Suprapubic skin (tissue), 4 donors: ENCODE data around the gene RETREG2. TPM values are rescaled to one million over a fixed set of nuclear protein-coding genes. Genes with fewer than 3 reads are reported as not detected.

Experiments
- DNase-seq, 2 donors: peaks; one replicate each; pipeline ENCODE4 v3.0.0-alpha.2; 2019; ENCODE audit warnings: low spot score in 2 of 2
- H3K27ac ChIP-seq: fragments of 200-600 bp; sonication (generic); one replicate; pipeline ENCODE4 v1.5.1; 2019
- H3K27me3 ChIP-seq: fragments of 200-600 bp; sonication (generic); one replicate; pipeline ENCODE4 v1.5.1; 2019
- H3K36me3 ChIP-seq: fragments of 200-600 bp; sonication (generic); one replicate; pipeline ENCODE4 v1.5.1; 2019
- H3K4me1 ChIP-seq: fragments of 200-600 bp; sonication (generic); one replicate; pipeline ENCODE4 v1.5.1; 2019
- H3K4me3 ChIP-seq: fragments of 200-600 bp; sonication (generic); one replicate; pipeline ENCODE4 v1.5.1; 2019; ENCODE audit warnings: mild to moderate bottlenecking
- H3K9me3 ChIP-seq: fragments of 200-600 bp; sonication (generic); one replicate; pipeline ENCODE4 v1.5.1; 2019
- EP300 ChIP-seq: sonication (generic); formaldehyde crosslinking; IDR thresholded peaks from one replicate; pipeline ENCODE4 v1.6.1; 2017; ENCODE audit warnings: antibody characterized with exemption
- POLR2A ChIP-seq, 2 donors: fragments of 450-650 bp; IDR thresholded peaks; one replicate each; pipeline ENCODE4 v1.6.1; 2017; ENCODE audit warnings: antibody characterized with exemption in 2 of 2, mild to moderate bottlenecking in 2 of 2, moderate library complexity in 2 of 2
- POLR2AphosphoS5 ChIP-seq, 3 donors: sonication (generic); formaldehyde crosslinking; IDR thresholded peaks; one replicate each; pipeline ENCODE4 v1.6.1; 2017; ENCODE audit warnings: antibody characterized with exemption in 3 of 3
- WGBS: methylation state at CpG from one replicate; pipeline ENCODE4 v1.1.5; 2018; 5-methylcytosine and 5-hydroxymethylcytosine counted together
- total RNA-seq, 4 donors: library from RNA; depleted of rRNA; stranded (reverse); fragments of >200 nt; gene quantifications; one replicate each; pipeline ENCODE4 v1.1.0, GENCODE V29; 2016
- TF ChIP-seq, protein P1 (sequence below), 2 donors: fragments of 200-600 bp in 1 of 2; fragments of 450-650 bp in 1 of 2; sonication (generic) in 1 of 2; IDR thresholded peaks; one replicate each; pipeline ENCODE4 v1.5.1; 2016 to 2019; ENCODE audit warnings: antibody characterized with exemption in 2 of 2, mild to moderate bottlenecking in 1 of 2, moderate library complexity in 1 of 2

RETREG2 gene
- total RNA-seq: 100 to 1,000 TPM in 2 of 4 donors, 10 to 100 TPM in 2; 61.0 to 106 (median 91.9) TPM

GRCh38 chr2:219177552-219178376 lies at the start of gene RETREG2:
Gene RETREG2 (plus strand): TSS chr2:219178275. CDS start chr2:219178353, 78 bp downstream.
- peak; percentile 93 to 94 for DNase-seq
- TF ChIP-seq POLR2A (IDR thresholded peaks at IDR 0.05) (peak; percentile 66 to 94), POLR2AphosphoS5 (IDR thresholded peaks at IDR 0.05) (peak; percentile 84 to 93 (median 91)), EP300 (peak; percentile 20)
- TF ChIP-seq, protein P1, sequence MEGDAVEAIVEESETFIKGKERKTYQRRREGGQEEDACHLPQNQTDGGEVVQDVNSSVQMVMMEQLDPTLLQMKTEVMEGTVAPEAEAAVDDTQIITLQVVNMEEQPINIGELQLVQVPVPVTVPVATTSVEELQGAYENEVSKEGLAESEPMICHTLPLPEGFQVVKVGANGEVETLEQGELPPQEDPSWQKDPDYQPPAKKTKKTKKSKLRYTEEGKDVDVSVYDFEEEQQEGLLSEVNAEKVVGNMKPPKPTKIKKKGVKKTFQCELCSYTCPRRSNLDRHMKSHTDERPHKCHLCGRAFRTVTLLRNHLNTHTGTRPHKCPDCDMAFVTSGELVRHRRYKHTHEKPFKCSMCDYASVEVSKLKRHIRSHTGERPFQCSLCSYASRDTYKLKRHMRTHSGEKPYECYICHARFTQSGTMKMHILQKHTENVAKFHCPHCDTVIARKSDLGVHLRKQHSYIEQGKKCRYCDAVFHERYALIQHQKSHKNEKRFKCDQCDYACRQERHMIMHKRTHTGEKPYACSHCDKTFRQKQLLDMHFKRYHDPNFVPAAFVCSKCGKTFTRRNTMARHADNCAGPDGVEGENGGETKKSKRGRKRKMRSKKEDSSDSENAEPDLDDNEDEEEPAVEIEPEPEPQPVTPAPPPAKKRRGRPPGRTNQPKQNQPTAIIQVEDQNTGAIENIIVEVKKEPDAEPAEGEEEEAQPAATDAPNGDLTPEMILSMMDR (IDR thresholded peaks at IDR 0.05): peak in 1 of 2 donors; percentile 59
- Histone ChIP-seq H3K27me3 (no peaks in the 10 kb centered on the region), H3K4me1 (peaks cover 39% of the 10 kb centered on the region), H3K36me3 (peaks cover 57% of the 10 kb centered on the region), H3K9me3 (no peaks in the 10 kb centered on the region), H3K27ac (peak within 1 kb of the TSS; percentile 99), H3K4me3 (peak within 1 kb of the TSS; percentile 85)
- under 1% methylated on average over 29 of the region's 67 CpGs for WGBS

DNA sequence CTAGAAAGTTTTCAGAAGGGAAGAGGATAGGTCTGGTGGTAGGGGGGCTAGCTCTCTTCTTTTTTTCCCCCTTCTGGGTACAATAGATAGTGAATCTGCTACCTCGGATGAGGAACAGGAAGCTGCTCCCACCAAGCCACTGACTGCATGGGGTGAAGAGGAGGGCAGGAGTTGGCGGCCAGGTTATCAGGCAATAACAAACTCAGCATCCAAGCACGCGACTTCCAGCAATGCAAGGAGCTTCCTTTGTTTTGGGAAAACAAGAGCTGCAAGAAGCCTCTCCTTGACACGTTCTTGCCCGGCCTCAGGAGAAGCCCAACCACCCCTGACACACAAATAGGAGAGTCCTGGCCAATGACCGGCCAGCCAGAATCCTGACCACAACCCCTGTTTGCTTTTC lies 49.7 kb upstream of the RETREG2 start:
- no peaks in the 10 kb centered on the region for H3K9me3 ChIP-seq
- H3K27ac ChIP-seq: no peak overlapping the region
- TF ChIP-seq, protein P1 (IDR thresholded peaks at IDR 0.05): no peak
- TF ChIP-seq POLR2A (IDR thresholded peaks at IDR 0.05) (no peak), EP300 (no peak), POLR2AphosphoS5 (IDR thresholded peaks at IDR 0.05) (no peak)
- no peaks in the 10 kb centered on the region for H3K36me3 ChIP-seq
- H3K27me3 ChIP-seq: no peaks in the 10 kb centered on the region
- no peak overlapping the region for H3K4me3 ChIP-seq
- no peak for DNase-seq
- WGBS: 89% methylated on average over 5 of the region's 7 CpGs
- H3K4me1 ChIP-seq: peaks cover 32% of the 10 kb centered on the region

DNA sequence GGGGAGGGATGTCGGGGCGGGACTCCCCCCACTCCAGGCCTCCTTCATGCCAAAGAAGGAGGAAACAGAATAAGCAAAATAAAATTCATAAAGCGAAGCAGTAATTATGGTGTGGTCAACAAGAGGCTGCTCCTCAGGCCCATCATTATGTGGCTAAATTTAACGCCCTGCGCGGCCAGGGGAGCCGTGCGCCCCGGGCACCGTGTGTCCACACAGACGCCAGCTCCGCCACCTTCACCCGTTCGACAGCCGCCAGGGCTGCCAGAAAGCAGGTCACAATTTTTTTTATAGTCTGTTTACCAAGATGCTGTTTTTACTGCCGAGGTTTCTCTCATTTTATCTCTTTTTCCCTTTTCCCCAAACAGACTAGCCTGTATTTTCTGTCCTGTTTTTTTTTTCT lies 48.5 kb upstream of the RETREG2 start:
- Histone ChIP-seq H3K36me3 (no peaks in the 10 kb centered on the region), H3K27me3 (no peaks in the 10 kb centered on the region), H3K4me1 (peaks cover 25% of the 10 kb centered on the region), H3K9me3 (no peaks in the 10 kb centered on the region), H3K27ac (no peak overlapping the region), H3K4me3 (no peak overlapping the region)
- TF ChIP-seq POLR2AphosphoS5 (IDR thresholded peaks at IDR 0.05): no peak
- TF ChIP-seq POLR2A (IDR thresholded peaks at IDR 0.05): no peak
- TF ChIP-seq EP300: no peak
- TF ChIP-seq, protein P1 (IDR thresholded peaks at IDR 0.05): no peak
- no peak for DNase-seq
- 97% methylated on average over 16 of the region's 16 CpGs for WGBS

DNA sequence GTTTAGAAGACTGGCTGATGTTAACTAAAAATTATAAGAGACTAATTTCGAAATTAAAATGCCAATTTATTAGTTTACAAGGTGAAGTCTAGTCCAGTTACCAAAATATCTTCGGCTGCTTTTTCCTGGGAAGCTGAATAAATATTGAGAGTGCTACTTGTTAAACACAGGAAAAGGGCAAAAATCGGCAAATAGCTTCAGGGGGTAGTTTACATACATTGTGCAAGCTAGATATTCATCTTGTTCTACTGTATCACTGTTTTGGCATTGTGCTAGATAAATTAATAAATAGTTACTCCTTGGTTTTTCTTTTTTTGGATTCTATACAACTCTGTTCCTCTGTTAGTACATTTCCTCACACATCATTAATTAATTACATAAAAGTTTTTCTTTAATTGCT lies 46.7 kb upstream of the RETREG2 start:
- H3K4me1 ChIP-seq: peaks cover 16% of the 10 kb centered on the region
- no peaks in the 10 kb centered on the region for H3K27me3 ChIP-seq
- H3K36me3 ChIP-seq: no peaks in the 10 kb centered on the region
- 67% methylated on average over 3 of the region's 3 CpGs for WGBS
- H3K9me3 ChIP-seq: no peaks in the 10 kb centered on the region
- no peak overlapping the region for H3K27ac ChIP-seq
- TF ChIP-seq POLR2AphosphoS5 (IDR thresholded peaks at IDR 0.05) (no peak), POLR2A (IDR thresholded peaks at IDR 0.05) (no peak), EP300 (no peak)
- TF ChIP-seq, protein P1 (IDR thresholded peaks at IDR 0.05): no peak
- H3K4me3 ChIP-seq: no peak overlapping the region
- no peak for DNase-seq

- no peak overlapping the region for H3K27ac ChIP-seq
- H3K27me3 ChIP-seq: no peaks in the 10 kb centered on the region
- H3K36me3 ChIP-seq: no peaks in the 10 kb centered on the region
- WGBS: 86% methylated on average over 4 of the region's 4 CpGs
- no peaks in the 10 kb centered on the region for H3K9me3 ChIP-seq
- no peak for DNase-seq
- TF ChIP-seq POLR2A (IDR thresholded peaks at IDR 0.05): no peak
- TF ChIP-seq EP300: no peak
- TF ChIP-seq POLR2AphosphoS5 (IDR thresholded peaks at IDR 0.05): no peak
- TF ChIP-seq, protein P1 (IDR thresholded peaks at IDR 0.05): no peak
- H3K4me3 ChIP-seq: no peak overlapping the region
- peaks cover 12% of the 10 kb centered on the region for H3K4me1 ChIP-seq
These were observed 46.3 kb upstream of the RETREG2 start for GRCh38 chr2:219131744-219132143.
